Measurements from ENCODE around the gene CAMK4. TPM values are rescaled to one million over a fixed set of nuclear protein-coding genes. Genes with fewer than 3 reads are reported as not detected.
"Not testable (repeated sequence)": the region's sequence is repeated elsewhere in the genome, so short reads cannot be mapped to it uniquely, and the experiment has no call there.

Gene CAMK4
- total and polyA plus RNA-seq, 4 donors = 0.08 to 0.90 (median 0.62) TPM; not detected in 1

DNA sequence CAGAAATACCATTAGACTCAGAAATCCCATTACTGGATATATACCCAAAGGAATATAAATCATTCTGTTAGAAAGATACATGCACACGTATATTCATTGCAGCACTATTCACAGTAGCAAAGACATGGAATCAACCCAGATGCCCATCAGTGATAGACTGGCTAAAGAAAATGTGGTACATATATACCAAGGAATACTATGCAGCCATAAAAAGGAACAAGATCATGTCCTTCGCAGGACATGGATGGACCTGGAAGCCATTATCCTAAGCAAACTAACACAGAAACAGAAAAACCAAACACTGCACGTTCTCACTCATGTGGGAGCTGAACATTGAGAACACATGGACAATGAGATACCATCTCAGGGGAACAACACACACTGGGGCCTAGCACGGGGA, 33.4 kb downstream of the CAMK4 start:
- H3K9me3 ChIP-seq (ENCODE audit: control insufficient read depth, low read length); H3K4me1 ChIP-seq (ENCODE audit: control insufficient read depth in 1 of 2, insufficient read depth in 2 of 2, low read length in 2 of 2); H3K36me3 ChIP-seq (ENCODE audit: control insufficient read depth in 1 of 2, insufficient read depth in 2 of 2, low read length in 1 of 2); H3K27me3 ChIP-seq (ENCODE audit: control insufficient read depth in 1 of 2, insufficient read depth in 2 of 2, low read length in 1 of 2); DNase-seq; intact Hi-C loops (cut with DNase I); ATAC-seq (ENCODE audit: low FRiP score); H3K27ac ChIP-seq (ENCODE audit: low read depth in 1 of 2, low read length in 2 of 2); H3K4me3 ChIP-seq (ENCODE audit: low read length in 2 of 2): not testable (repeated sequence)
- 84 to 88% methylated on average over 4 of the region's 4 CpGs for WGBS, 2 donors

DNA sequence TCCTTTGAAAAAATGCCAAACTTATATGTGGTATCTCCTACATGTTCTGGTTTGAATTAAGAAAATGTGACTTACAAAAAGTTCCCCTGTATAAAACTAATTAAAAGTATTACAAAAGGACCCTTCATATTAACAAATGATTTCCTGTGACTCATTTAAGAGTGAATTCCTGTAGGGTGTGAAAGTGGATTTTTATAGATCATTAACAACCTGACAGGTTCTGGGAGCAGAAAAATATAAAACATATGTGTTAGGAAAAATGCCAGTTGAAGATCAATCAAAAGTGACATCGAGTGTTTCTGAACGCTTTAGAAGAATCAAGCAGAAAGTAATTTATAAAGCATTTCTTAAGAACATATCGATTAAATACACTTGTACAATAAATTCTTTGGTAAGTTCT, 35.5 kb downstream of the CAMK4 start:
- no peak for DNase-seq
- Histone ChIP-seq H3K27me3 (ENCODE audit: control insufficient read depth in 1 of 2, insufficient read depth in 2 of 2, low read length in 1 of 2) (no peaks in the 10 kb centered on the region), H3K4me3 (ENCODE audit: low read length in 2 of 2) (no peak overlapping the region), H3K4me1 (ENCODE audit: control insufficient read depth in 1 of 2, insufficient read depth in 2 of 2, low read length in 2 of 2) (no peaks in the 10 kb centered on the region), H3K36me3 (ENCODE audit: control insufficient read depth in 1 of 2, insufficient read depth in 2 of 2, low read length in 1 of 2) (no peaks in the 10 kb centered on the region), H3K9me3 (ENCODE audit: control insufficient read depth, low read length) (no peaks in the 10 kb centered on the region), H3K27ac (ENCODE audit: low read depth in 1 of 2, low read length in 2 of 2) (no peak overlapping the region)
- ATAC-seq (ENCODE audit: low FRiP score) = no peak
- 65 to 68% methylated on average over 3 of the region's 3 CpGs for WGBS, 2 donors
- intact Hi-C loops (cut with DNase I) = no loop called here

DNA sequence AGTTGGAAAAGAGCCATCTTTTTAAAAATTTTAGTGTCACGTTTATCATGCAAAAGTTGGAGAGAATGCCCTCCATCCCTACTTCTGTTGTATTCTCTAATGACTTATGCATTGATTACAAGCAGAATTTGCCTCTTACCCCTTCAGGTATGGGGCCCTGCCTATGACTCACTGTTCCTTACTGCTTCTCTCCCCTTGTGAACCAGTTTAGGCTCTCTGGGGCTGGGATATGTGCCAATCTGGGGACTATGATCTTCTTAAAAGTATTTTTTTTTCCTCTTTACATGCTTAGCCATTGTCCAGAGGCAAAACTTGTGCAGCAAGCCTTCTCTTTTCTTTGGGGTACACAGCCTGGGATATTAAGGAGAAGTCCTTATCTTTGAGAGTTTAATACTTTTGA, 37.4 kb downstream of the CAMK4 start:
- ATAC-seq (ENCODE audit: low FRiP score) = no peak
- no peaks in the 10 kb centered on the region for H3K9me3 ChIP-seq (ENCODE audit: control insufficient read depth, low read length)
- 69 to 74% methylated on average over 1 of the region's 1 CpG for WGBS, 2 donors
- no peaks in the 10 kb centered on the region for H3K27me3 ChIP-seq (ENCODE audit: control insufficient read depth in 1 of 2, insufficient read depth in 2 of 2, low read length in 1 of 2)
- no peaks in the 10 kb centered on the region for H3K36me3 ChIP-seq (ENCODE audit: control insufficient read depth in 1 of 2, insufficient read depth in 2 of 2, low read length in 1 of 2)
- intact Hi-C loops (cut with DNase I) = no loop called here
- no peak for DNase-seq
- no peak overlapping the region for H3K4me3 ChIP-seq (ENCODE audit: low read length in 2 of 2)
- no peaks in the 10 kb centered on the region for H3K4me1 ChIP-seq (ENCODE audit: control insufficient read depth in 1 of 2, insufficient read depth in 2 of 2, low read length in 2 of 2)
- H3K27ac ChIP-seq (ENCODE audit: low read depth in 1 of 2, low read length in 2 of 2) = no peak overlapping the region

DNA sequence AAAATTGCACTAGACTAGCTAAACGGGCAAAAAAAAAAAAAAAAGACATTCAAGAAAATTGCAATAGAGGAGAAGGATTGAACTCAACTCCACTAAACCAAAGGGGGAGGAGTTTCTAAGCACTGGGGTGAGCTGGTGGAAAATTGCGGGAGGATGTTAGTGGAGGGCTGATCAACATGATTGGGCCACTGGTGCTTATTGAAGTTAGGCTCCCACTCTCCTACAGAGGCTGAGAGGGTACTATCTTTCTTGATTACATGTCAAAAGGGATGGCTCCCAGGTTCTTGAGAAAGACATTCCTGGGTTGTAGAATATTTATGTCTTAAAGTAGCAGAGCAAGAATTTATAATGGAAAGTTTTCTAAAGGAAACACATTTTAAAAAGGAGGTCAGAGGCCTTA, 38.0 kb downstream of the CAMK4 start:
- Histone ChIP-seq H3K27ac (ENCODE audit: low read depth in 1 of 2, low read length in 2 of 2) (no peak overlapping the region), H3K9me3 (ENCODE audit: control insufficient read depth, low read length) (no peaks in the 10 kb centered on the region), H3K4me1 (ENCODE audit: control insufficient read depth in 1 of 2, insufficient read depth in 2 of 2, low read length in 2 of 2) (no peaks in the 10 kb centered on the region), H3K36me3 (ENCODE audit: control insufficient read depth in 1 of 2, insufficient read depth in 2 of 2, low read length in 1 of 2) (no peaks in the 10 kb centered on the region), H3K4me3 (ENCODE audit: low read length in 2 of 2) (no peak overlapping the region), H3K27me3 (ENCODE audit: control insufficient read depth in 1 of 2, insufficient read depth in 2 of 2, low read length in 1 of 2) (no peaks in the 10 kb centered on the region)
- no peak for ATAC-seq (ENCODE audit: low FRiP score)
- intact Hi-C loops (cut with DNase I) = no loop called here
- 67 to 79% methylated on average over 2 of the region's 2 CpGs for WGBS, 2 donors
- no peak for DNase-seq

DNA sequence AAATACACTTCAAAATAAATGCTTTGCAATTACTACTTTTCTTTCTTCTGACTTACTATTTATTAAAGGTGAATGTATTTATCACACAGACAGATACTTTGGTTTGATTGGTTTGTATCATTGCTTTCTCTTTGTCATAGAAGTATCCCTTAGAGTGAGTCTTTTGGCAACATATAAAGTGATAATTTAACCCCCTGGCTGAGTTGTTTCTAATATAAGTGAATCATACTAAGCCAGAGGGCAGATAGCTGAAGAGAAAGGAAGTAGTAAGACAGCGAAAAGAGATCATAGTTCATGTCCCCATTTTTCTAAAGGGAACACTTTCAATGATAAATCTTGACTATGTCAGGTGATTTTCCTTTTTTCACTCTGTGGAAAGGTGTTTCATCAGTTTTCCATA, 38.6 kb downstream of the CAMK4 start:
- no peaks in the 10 kb centered on the region for H3K36me3 ChIP-seq (ENCODE audit: control insufficient read depth in 1 of 2, insufficient read depth in 2 of 2, low read length in 1 of 2)
- no peak overlapping the region for H3K4me3 ChIP-seq (ENCODE audit: low read length in 2 of 2)
- intact Hi-C loops (cut with DNase I) = no loop called here
- DNase-seq (no peak), ATAC-seq (ENCODE audit: low FRiP score) (no peak)
- no peaks in the 10 kb centered on the region for H3K4me1 ChIP-seq (ENCODE audit: control insufficient read depth in 1 of 2, insufficient read depth in 2 of 2, low read length in 2 of 2)
- no peak overlapping the region for H3K27ac ChIP-seq (ENCODE audit: low read depth in 1 of 2, low read length in 2 of 2)
- 93 to 95% methylated on average over 1 of the region's 1 CpG for WGBS, 2 donors
- H3K9me3 ChIP-seq (ENCODE audit: control insufficient read depth, low read length) = no peaks in the 10 kb centered on the region
- no peaks in the 10 kb centered on the region for H3K27me3 ChIP-seq (ENCODE audit: control insufficient read depth in 1 of 2, insufficient read depth in 2 of 2, low read length in 1 of 2)

DNA sequence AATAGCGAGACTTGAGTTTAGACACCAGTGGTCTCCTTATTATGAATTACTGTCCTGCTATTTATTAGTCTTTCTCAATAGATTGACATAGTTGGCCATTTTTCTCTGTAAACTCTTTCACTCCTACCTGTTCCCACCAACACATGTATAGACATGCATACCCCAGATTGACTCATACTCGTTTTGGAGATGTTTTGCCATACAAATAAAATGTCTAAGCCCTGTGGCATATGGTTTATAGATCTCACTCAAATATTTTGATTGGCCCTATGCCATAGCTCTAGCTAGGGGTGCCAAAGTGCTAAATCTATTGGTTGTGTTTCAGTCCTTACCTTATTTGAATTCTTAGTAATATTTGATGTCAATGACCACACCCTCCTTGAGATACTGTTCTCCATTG, 42.3 kb downstream of the CAMK4 start:
- WGBS, 2 donors = 55 to 56% methylated on average over 2 of the region's 2 CpGs
- no peaks in the 10 kb centered on the region for H3K4me1 ChIP-seq (ENCODE audit: control insufficient read depth in 1 of 2, insufficient read depth in 2 of 2, low read length in 2 of 2)
- no peak overlapping the region for H3K27ac ChIP-seq (ENCODE audit: low read depth in 1 of 2, low read length in 2 of 2)
- DNase-seq (no peak), ATAC-seq (ENCODE audit: low FRiP score) (no peak)
- no peak overlapping the region for H3K4me3 ChIP-seq (ENCODE audit: low read length in 2 of 2)
- H3K36me3 ChIP-seq (ENCODE audit: control insufficient read depth in 1 of 2, insufficient read depth in 2 of 2, low read length in 1 of 2) = no peaks in the 10 kb centered on the region
- intact Hi-C loops (cut with DNase I) = no loop called here
- H3K27me3 ChIP-seq (ENCODE audit: control insufficient read depth in 1 of 2, insufficient read depth in 2 of 2, low read length in 1 of 2) = peaks cover 0 to 1% of the 10 kb centered on the region in 2 donors
- no peaks in the 10 kb centered on the region for H3K9me3 ChIP-seq (ENCODE audit: control insufficient read depth, low read length)

DNA sequence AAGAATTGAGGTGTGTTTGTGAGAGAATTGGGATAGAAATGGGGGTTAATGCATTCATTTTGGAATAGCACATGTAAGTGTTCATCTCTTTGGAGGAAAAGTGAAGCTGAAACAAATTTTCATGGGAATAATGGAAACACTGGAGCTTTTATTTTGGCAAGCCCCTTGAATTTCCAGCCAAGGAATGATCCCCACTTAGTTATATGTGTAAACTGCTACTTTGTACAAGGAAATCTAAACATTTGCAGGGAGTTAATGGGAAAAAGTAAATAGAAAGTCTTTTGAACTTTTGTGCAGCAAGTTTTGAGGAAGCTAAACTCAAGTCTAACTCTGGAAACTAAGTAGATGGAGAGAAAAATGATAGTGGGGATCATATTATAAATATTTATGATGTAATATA, 44.1 kb downstream of the CAMK4 start:
- Histone ChIP-seq H3K36me3 (ENCODE audit: control insufficient read depth in 1 of 2, insufficient read depth in 2 of 2, low read length in 1 of 2) (no peaks in the 10 kb centered on the region), H3K4me1 (ENCODE audit: control insufficient read depth in 1 of 2, insufficient read depth in 2 of 2, low read length in 2 of 2) (no peaks in the 10 kb centered on the region), H3K9me3 (ENCODE audit: control insufficient read depth, low read length) (no peaks in the 10 kb centered on the region), H3K27ac (ENCODE audit: low read depth in 1 of 2, low read length in 2 of 2) (no peak overlapping the region), H3K4me3 (ENCODE audit: low read length in 2 of 2) (no peak overlapping the region), H3K27me3 (ENCODE audit: control insufficient read depth in 1 of 2, insufficient read depth in 2 of 2, low read length in 1 of 2) (peaks cover 0 to 1% of the 10 kb centered on the region in 2 donors)
- DNase-seq (no peak), ATAC-seq (ENCODE audit: low FRiP score) (no peak)
- intact Hi-C loops (cut with DNase I) = no loop called here

DNA sequence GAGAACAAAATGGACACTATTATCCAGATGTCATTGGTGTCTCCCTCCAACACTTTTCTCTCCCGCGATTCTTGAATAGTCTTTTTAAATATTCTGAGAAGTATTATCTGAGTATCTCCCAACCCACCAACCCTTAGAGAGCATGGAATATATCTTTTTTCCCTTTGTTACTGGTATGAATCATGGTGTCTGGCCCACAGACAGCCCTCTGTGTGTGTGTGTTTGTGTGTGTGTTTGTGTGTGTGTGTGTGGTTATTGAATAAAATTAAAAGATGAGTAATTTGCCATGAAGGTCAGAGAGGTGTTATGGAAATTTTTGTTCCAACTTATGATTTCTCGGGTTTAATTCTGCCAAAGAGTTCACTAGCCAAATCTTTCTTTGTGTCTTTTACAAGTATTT, 47.7 kb downstream of the CAMK4 start:
- Histone ChIP-seq H3K27me3 (ENCODE audit: control insufficient read depth in 1 of 2, insufficient read depth in 2 of 2, low read length in 1 of 2) (peaks cover 0 to 1% of the 10 kb centered on the region in 2 donors), H3K36me3 (ENCODE audit: control insufficient read depth in 1 of 2, insufficient read depth in 2 of 2, low read length in 1 of 2) (no peaks in the 10 kb centered on the region), H3K27ac (ENCODE audit: low read depth in 1 of 2, low read length in 2 of 2) (no peak overlapping the region), H3K9me3 (ENCODE audit: control insufficient read depth, low read length) (no peaks in the 10 kb centered on the region), H3K4me1 (ENCODE audit: control insufficient read depth in 1 of 2, insufficient read depth in 2 of 2, low read length in 2 of 2) (no peaks in the 10 kb centered on the region), H3K4me3 (ENCODE audit: low read length in 2 of 2) (no peak overlapping the region)
- intact Hi-C loops (cut with DNase I) = loop anchor here in 1 of 2 donors (10.0 kb wide), 1 partner anchor 107 kb away; no protein-coding TSS in a partner anchor
- 92 to 94% methylated on average over 3 of the region's 3 CpGs for WGBS, 2 donors
- ATAC-seq (ENCODE audit: low FRiP score) = no peak
- DNase-seq = no peak

DNA sequence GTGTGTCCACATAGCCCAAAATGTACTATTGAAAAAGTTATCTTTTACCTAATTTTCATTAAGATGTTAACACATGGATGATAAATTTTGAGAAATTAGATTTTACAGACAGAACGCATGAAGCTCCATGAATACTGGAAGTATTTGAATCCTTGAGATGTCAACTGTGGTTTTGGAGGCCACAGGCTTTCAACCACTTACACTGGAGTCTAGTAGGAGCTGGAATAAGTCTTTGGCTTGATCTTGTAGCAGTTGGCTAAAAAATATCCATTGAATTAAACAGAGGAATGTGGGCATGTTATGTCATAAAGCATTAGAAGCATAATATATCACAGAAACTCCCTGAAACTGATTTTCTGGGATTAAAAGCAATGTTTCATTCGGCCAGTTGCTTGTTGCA, 52.9 kb downstream of the CAMK4 start:
- DNase-seq = no peak
- no peak for ATAC-seq (ENCODE audit: low FRiP score)
- Histone ChIP-seq H3K27ac (ENCODE audit: low read depth in 1 of 2, low read length in 2 of 2) (no peak overlapping the region), H3K36me3 (ENCODE audit: control insufficient read depth in 1 of 2, insufficient read depth in 2 of 2, low read length in 1 of 2) (no peaks in the 10 kb centered on the region), H3K27me3 (ENCODE audit: control insufficient read depth in 1 of 2, insufficient read depth in 2 of 2, low read length in 1 of 2) (no peaks in the 10 kb centered on the region), H3K9me3 (ENCODE audit: control insufficient read depth, low read length) (no peaks in the 10 kb centered on the region), H3K4me3 (ENCODE audit: low read length in 2 of 2) (no peak overlapping the region), H3K4me1 (ENCODE audit: control insufficient read depth in 1 of 2, insufficient read depth in 2 of 2, low read length in 2 of 2) (no peaks in the 10 kb centered on the region)
- 89 to 92% methylated on average over 2 of the region's 2 CpGs for WGBS, 2 donors
- intact Hi-C loops (cut with DNase I) = loop anchor here (5.0 to 10.0 kb wide), 2 partner anchors 112 to 120 kb away; no protein-coding TSS in a partner anchor

All from aorta (tissue), 5 donors.